Measurements from ENCODE around the gene VIPR1.

The VIPR1 gene

GRCh38 chr3:42513121-42513520 is 10.7 kb downstream of the VIPR1 start:
- no peak for DNase-seq

- no peak for DNase-seq
Observed at GRCh38 chr3:42513521-42513920, 11.1 kb downstream of the VIPR1 start.

- no peak for DNase-seq
Observed at GRCh38 chr3:42514876-42515275, 12.4 kb downstream of the VIPR1 start.

GRCh38 chr3:42515391-42515916 is 13.0 kb downstream of the VIPR1 start:
- DNase-seq, result no peak

- no peak for DNase-seq
Observed at GRCh38 chr3:42515976-42516375, 13.5 kb downstream of the VIPR1 start.

- DNase-seq, result no peak
Observed at GRCh38 chr3:42516443-42516842, 14.0 kb downstream of the VIPR1 start.

GRCh38 chr3:42517117-42517516 is 14.7 kb downstream of the VIPR1 start:
- no peak for DNase-seq

- DNase-seq, result no peak
Observed at GRCh38 chr3:42518800-42519567, 16.5 kb downstream of the VIPR1 start.

GRCh38 chr3:42519568-42519962 is 17.1 kb downstream of the VIPR1 start:
- DNase-seq, result no peak

GRCh38 chr3:42520336-42520735 is 17.9 kb downstream of the VIPR1 start:
- no peak for DNase-seq

- no peak for DNase-seq
Observed at GRCh38 chr3:42520906-42521305, 18.5 kb downstream of the VIPR1 start.

GRCh38 chr3:42524751-42525150 is 22.3 kb downstream of the VIPR1 start:
- no peak for DNase-seq

- no peak for DNase-seq
Observed at GRCh38 chr3:42525212-42525611, 22.8 kb downstream of the VIPR1 start.

- DNase-seq, result no peak
Observed at GRCh38 chr3:42525736-42526345, 23.4 kb downstream of the VIPR1 start.

- peak; percentile 49 for DNase-seq
Observed at GRCh38 chr3:42526616-42527367, 24.3 kb downstream of the VIPR1 start.

- no peak for DNase-seq
Observed at GRCh38 chr3:42527368-42527917, 25.0 kb downstream of the VIPR1 start.

- DNase-seq, result no peak
Observed at GRCh38 chr3:42529468-42529867, 27.0 kb downstream of the VIPR1 start.

- DNase-seq, result no peak
Observed at GRCh38 chr3:42530073-42530472, 27.6 kb downstream of the VIPR1 start.

- DNase-seq, result no peak
Observed at GRCh38 chr3:42531470-42531869, 29.0 kb downstream of the VIPR1 start.

GRCh38 chr3:42532229-42532628 is 29.8 kb downstream of the VIPR1 start:
- DNase-seq, result no peak

GRCh38 chr3:42533161-42533897 is 30.9 kb downstream of the VIPR1 start:
- no peak for DNase-seq

GRCh38 chr3:42535981-42536784 is 33.7 kb downstream of the VIPR1 start:
- peak; percentile 42 for DNase-seq

Measured in stimulated activated CD4-positive, alpha-beta T cell treated with anti-CD3 and anti-CD28 coated beads, Interleukin-4, amount 100 ng/mL, for 1 hour (primary cell).